Measurements from ENCODE around the gene APEH.

APEH gene

DNA sequence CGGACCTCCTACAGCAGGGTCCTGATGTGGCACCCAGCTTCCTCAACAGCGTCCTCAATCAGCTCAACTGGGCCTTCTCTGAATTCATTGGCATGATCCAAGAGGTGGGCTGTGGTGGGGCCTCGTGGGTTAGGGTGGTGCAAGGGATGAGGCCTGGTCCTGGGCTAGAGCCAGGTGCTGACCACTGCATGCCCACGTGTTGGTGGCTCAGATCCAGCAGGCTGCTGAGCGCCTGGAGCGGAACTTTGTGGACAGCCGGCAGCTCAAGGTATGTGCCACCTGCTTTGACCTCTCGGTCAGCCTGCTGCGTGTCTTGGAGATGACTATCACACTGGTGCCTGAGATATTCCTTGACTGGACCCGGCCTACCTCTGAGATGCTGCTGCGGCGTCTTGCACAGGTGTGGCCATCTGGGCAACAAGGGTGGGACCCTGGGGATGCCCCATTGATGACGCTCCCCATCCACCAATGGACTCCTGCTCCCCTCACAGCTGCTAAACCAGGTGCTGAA is 41.5 kb downstream of the APEH start:
- no peak for FAIRE-seq

DNA sequence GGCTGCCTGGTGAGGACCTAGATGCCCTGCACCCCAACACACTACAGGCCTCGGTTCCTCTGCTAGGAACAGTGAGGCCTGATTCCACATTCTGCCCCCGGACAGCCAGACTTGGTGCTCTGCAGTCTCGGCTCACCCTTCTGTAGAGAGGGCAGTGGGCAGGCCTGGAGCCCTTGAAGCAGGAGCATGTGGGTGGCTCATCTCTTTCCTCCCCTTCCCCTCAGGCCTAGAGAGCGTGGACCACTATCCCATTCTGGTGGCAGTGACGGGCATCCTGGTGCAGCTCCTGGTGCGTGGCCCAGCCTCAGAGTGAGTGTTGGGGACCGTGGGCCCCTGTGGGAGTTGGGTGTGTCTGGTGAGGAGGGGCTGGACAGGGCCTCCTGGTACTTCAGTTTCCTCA is 42.0 kb downstream of the APEH start:
- FAIRE-seq = no peak

GRCh38 chr3:49716691-49717210 is 42.6 kb downstream of the APEH start:
- no peak for FAIRE-seq

DNA sequence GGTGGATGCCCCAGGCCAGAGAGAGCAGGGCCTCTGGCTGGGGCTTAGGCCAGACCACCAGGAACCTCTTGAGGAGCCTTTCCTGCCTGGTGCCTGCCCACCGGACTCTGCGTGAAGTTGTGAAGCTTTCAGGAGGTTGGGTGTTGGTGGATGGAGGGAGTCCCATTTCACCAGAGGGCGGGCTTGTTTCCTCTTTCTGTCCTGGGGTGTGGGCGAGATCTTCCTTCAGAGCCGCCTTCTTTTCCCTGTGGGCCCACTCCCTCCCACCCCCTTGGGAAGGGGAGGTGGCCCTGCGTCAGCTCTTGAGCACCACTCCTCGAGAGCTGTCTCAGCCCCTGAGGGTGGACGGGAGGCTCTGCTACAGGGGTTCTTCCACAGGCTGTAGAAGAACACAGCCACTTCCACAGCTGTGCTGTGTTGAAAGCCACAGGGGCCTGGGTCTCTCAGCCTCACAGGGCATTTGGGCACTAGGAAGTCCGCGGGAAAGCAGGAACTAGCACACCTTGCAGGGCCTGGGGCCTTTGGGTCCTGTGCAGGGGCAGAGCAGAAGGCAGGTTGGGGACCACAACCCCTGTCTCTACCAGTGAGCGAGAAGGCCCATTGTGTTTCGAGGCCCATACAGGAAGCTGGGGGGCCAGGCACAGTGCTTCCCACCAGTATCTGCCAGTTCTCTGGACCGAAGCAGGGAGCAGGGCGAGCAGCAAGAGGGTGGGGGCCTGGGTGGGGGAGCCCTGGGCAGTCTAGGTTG is 43.2 kb downstream of the APEH start:
- no peak for FAIRE-seq

DNA sequence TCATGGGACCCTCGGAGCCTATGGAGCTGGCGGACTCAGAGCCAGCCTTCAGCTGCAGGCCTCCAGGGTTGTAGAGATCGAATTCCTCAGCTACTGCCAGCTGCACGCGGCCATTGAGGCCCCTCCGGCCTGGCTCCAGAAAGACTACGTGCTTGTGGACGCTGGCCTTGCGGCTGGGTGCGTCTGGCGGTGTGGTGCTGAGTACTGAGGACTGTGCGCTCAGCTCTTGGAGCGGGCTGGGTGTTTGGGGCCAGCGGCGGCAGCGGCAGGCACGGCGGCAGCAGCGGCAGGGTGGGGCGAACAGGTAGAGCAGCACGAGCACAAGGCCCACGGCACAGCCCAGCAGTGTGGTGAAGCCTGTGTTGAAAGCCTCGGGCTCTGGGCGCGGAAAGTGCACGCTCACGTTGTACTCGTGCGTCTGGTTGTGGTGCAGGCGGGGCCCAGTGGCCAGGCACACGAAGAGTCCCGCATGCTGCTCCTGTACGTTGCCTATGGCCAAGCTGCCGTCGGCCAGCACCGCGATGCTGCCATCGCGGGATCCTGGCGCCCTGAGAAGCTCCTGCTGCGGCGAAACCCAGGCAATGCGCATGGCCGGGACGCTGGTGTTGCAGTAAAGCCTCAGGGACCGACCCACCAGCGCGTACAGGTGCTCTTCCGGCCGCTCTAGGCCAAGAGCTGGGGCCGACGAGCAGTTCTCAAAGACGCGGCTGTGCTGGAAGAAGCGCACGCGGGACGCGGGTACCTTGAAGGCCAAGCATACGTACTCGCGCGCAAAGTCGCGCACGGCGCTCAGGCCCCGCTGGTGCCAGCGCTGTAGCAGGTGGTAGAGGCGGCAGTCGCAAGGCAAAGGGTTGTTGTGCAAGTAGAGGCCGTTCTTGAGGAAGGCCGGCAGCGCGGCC is 44.1 kb downstream of the APEH start:
- FAIRE-seq = no peak

- FAIRE-seq = no peak
Measured at GRCh38 chr3:49718858-49719213, 44.7 kb downstream of the APEH start.

DNA sequence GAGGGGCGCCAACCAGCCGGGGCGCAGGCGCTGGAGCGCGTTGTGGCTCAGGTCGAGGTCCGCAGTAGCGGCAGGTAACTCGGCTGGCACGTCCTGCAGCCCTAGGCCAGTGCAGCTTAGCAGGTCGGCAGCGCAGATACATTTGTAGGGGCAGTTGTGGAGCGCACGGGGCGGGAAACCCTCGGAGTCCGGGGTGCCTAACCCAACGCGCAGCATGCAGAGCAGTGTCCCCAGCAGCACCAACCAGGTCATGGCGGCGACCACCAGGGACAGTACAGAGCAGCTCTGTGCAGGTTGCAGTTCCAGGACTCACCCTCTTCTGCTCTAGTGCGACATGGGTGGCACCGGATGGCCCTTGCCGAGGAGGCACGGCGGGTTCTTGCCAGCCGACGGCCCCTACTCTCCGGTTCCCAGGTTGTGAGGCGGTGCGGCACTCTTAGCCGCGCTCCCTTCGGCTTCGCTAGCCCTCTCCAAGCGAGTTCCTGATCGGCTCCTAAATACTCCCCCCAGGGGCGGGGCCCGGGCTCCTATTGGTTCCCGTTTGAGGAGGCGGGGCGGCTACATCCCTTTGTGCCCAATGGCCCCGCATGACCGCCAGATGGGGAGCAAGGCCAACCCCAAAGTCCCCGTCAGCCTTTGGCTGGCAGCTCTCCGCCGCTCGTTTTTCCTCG is 45.2 kb downstream of the APEH start, which contains the start of gene AMIGO3:
Gene AMIGO3 (minus strand): TSS at position 471 of the 671 bp plus-strand sequence. CDS start 219 bp downstream, at position 252.
- FAIRE-seq = peak; percentile 97

DNA sequence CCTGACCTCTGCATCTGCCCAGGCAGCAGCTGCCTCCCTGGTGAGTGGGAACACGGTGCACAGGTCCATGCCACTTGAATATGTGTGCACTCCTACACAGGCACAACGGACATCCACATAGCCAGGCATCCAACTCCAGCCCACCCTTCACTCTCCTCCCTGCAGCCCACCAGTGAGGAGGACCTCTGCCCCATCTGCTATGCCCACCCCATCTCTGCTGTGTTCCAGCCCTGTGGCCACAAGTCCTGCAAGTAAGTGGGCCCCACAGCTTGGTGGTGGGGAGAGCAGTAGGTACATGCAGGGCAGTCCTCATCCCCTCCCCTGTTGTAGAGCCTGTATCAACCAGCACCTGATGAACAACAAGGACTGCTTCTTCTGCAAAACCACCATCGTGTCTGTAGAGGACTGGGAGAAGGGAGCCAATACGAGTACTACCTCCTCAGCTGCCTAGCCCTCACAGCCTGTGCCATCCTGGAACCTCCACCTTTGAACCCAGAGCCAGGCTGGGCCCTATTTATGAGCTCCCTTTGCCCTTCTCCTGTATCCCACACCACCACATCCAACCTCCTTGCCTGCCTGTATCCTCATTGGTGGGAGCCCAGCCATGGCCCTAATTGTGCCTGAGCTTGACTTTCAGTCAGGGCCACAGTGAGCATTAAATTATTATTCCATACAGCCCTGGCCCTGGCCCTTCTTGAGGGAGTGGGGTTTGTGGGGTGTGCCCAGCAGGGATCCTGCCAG is 46.9 kb downstream of the APEH start:
- no peak for FAIRE-seq

GRCh38 chr3:49721596-49721895 is 47.4 kb downstream of the APEH start:
- no peak for FAIRE-seq

- no peak for FAIRE-seq
Measured at GRCh38 chr3:49721896-49722781, 48.0 kb downstream of the APEH start.

DNA sequence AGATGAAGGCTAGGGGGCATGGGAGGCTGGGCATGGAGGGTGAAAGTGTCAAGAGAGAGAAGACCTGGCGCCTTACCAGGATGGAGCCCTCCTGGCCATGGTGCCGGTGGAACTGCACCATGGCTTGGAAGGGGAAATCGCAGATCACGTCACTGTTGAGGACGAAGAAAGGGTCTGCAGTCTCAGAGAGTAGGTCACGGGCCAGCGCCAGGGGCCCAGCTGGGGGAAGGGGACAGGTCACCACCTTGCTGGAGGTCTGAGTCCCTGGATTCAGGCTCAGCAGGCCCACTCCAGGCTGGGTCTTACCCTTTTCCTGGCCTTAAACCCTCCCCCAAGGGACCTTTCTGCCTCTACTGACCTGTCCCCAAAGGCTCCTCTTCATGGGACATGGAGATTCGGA is 48.7 kb downstream of the APEH start:
- FAIRE-seq = no peak

- FAIRE-seq = no peak
Measured at GRCh38 chr3:49723296-49723627, 49.1 kb downstream of the APEH start.

DNA sequence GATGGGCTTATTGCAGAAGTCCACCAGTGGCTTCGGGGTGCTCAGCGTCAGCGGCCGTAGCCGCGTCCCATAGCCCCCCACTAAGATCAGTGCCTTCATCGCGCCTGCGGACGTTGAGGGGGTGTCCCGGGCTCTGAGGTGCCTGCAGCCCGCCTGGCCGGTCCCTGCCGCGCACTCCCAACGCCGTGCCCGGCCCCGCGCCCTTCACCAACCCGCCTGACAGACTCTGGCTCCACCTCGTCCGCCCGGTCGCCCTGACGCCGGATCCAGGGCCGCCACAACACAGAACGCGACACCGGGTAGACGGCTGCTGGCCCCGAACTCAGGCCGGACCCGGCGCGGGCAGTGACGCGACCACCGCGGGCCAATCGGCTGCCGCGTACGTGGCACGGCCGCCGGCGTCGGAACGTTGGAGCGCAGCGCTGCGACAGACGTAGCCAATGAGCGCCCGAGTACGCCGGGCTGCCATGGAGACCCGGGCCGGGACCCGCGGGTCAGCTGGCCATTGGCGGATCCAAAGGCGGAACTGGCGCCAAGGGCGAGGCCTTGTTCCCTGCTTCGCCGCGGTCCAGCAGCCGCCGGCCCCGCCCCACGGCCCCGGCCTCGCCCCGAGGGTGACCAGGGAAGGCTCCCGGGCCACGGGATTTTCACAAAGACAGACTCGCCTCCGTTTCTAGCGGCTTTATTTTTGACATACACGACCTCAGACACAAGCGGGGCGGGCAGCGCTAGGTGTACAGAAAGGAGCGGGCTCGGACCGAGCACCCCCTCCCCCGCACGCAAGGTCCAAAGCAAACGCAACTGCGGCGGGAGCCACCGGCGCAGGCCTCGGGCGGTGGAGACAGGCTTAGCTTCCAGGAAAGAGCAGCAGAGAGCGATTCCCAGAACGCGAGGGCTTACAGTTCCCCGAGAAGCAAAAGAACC is 49.7 kb downstream of the APEH start, which contains the start of gene GMPPB:
Gene GMPPB (minus strand): TSS at position 324 of the 924 bp plus-strand sequence. CDS start 225 bp downstream, at position 99.
- no peak for FAIRE-seq

DNA sequence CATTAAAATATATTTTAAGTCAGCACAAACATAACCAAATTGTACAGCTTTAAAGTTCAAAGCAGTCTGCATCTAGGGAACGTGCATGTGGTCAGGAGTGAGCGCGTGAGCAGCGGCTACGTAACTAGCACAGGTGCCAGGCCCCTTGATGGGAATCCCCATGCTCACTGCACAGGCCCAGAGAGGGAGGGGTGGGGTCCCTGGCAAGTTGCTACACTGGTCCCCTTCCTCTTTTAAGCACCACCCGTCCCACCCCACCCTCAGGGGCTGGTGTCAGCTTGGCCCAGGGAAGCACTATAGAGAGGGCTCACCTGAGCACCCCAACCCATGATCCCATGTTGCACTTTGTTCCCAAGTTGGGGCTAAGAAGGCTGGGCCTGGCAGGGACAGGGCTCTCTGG is 50.4 kb downstream of the APEH start:
- no peak for FAIRE-seq

DNA sequence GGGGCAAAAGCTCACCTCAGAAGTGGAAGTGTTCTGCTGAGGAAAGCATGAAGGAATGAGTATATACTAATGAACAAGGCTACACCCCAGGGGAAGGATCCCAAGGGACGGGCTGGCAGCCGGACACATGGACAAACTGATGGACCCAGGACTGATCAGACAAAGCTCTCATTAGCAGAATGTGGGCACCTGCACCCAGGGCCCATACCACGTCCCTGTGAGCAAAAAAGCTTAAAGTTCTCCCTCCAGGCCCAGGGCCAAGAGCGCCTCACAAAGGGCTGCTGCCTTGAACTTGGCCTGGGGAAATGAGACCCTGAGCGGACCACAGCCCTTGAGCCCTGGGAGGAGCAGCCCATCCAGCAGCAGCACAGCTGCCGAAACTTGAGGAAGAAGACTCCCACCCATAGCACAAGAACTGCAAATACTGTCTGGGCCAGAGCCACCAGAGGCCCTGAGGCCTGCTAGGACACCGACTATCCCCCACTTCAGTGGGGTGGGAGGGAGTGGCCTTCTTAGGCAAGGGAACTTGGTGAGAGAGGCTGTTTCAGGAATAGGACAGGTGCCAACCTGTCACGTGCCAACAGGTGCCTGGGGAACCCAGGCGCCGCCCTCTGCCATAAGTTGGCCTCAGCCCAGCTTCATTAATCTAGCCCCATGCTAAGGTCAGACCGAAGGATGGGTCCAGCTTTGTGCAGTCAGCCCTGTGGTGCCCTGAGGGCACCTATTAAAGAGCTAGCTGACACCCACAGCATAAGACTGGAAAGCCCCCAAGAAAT is 51.9 kb downstream of the APEH start:
- no peak for FAIRE-seq

DNA sequence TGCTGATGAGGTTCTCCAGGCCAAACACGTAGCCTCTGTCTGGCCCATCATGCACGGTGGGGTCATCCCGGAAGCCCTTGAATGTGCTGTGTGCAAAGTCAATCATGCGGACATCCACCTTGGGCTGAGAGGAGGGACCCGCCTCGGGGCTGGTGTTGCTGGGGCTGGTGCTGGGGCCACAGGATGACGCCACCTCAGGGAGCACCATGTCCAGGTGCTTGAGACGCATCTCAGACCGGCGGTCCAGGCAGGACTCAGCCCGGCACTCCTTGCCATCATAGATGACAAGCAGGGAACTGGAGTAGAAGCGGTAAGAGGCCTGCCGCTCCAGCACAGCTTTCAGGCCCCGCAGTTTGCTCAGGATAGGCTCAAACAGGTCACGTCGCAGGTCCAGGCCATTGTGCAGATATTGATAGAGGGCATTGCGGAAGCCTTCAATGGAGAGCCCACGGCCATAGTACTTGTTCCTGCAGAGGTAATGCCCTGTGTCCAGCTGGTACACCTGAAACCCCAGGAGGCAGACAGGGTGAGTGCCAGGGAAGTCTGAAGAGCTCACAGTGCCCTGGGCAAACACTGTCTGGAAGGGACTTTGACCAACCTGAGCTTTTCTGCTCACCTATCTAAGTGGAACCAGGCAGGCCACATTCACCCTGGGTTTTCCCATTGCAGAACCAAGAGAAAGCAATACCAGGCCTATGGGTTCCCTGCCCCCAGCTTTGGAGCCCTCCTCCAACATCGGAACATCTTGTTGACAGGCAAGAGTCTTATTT is 53.2 kb downstream of the APEH start:
- no peak for FAIRE-seq

- FAIRE-seq = no peak
Measured at GRCh38 chr3:49727924-49728361, 53.8 kb downstream of the APEH start.

GRCh38 chr3:49729966-49730609 is 55.9 kb downstream of the APEH start:
- FAIRE-seq = no peak

All from endometrium (tissue), 2 donors.